ENCODE data around the gene RBM15B.

DNA sequence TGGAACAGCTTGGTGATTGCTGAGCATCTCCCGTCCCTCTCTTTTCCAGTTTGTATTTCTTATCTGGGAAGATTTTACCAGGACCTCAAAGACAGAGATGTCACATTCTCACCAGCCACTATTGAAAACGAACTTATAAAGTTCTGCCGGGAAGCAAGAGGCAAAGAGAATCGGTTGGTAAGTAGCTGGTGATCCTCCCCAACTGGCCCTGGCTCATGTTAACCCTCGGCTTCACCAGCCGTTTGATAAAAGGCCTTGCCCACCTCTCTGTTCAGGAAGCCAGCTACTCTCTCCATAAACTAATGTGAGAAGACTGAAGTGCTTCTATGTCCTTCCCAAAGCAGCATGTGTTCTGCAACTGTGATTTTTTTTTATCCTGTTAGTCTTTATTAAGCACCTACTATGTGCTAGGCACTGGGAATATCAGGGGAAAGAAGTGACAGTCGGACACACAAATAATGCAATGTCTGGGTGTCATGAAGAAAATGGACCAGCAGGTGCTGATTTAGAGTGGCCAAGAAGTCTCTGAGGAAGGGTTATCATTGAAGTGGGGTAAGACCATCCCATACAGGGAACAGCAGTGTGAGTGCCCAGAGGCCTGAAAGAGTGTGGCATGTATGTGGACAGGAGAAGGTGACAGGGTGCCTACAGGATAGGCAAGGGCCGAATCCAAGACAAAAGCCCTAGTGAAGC lies 4.8 kb upstream of the RBM15B start:
- TF ChIP-seq RORB (CRISPR knock-in tag; IDR thresholded peaks at IDR 0.05) (no peak), JUN (CRISPR knock-in tag; IDR thresholded peaks at IDR 0.05) (no peak)
- TF ChIP-seq, protein P1, sequence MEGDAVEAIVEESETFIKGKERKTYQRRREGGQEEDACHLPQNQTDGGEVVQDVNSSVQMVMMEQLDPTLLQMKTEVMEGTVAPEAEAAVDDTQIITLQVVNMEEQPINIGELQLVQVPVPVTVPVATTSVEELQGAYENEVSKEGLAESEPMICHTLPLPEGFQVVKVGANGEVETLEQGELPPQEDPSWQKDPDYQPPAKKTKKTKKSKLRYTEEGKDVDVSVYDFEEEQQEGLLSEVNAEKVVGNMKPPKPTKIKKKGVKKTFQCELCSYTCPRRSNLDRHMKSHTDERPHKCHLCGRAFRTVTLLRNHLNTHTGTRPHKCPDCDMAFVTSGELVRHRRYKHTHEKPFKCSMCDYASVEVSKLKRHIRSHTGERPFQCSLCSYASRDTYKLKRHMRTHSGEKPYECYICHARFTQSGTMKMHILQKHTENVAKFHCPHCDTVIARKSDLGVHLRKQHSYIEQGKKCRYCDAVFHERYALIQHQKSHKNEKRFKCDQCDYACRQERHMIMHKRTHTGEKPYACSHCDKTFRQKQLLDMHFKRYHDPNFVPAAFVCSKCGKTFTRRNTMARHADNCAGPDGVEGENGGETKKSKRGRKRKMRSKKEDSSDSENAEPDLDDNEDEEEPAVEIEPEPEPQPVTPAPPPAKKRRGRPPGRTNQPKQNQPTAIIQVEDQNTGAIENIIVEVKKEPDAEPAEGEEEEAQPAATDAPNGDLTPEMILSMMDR (IDR thresholded peaks at IDR 0.05): no peak
- TF ChIP-seq, protein P2, sequence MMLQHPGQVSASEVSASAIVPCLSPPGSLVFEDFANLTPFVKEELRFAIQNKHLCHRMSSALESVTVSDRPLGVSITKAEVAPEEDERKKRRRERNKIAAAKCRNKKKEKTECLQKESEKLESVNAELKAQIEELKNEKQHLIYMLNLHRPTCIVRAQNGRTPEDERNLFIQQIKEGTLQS (CRISPR knock-in tag; conservative IDR thresholded peaks at IDR 0.05): no peak

Data from WTC11 (cell line).